Loucy (cell line): Measurements from ENCODE around the gene NAALADL2.

ENCODE experiments used
- CTCF ChIP-seq: fragments of 200-600 bp; sonication (generic); conservative IDR thresholded peaks from 2 replicates; pipeline ENCODE4 v1.5.1; 2014; ENCODE audit warnings: mild to moderate bottlenecking, antibody characterized with exemption, low read length
- EZH2phosphoT487 ChIP-seq: fragments of 200-600 bp; IDR thresholded peaks from 2 replicates; pipeline ENCODE4 v1.6.1; 2018; ENCODE audit warnings: antibody characterized with exemption, mild to moderate bottlenecking, moderate library complexity, borderline replicate concordance

GRCh38 chr3:175807175-175807574 lies 948.0 kb downstream of the NAALADL2 start:
- TF ChIP-seq CTCF, result no peak
- TF ChIP-seq EZH2phosphoT487, result no peak
